Parathyroid adenoma (tissue), 2 donors: ENCODE results near the gene ZC3H4.

ENCODE experiments used
- H2AFZ ChIP-seq: fragments of 300-600 bp; sonication (generic); one replicate; pipeline ENCODE4 v1.7.0; 2017; ENCODE audit warnings: antibody characterized with exemption, mild to moderate bottlenecking
- H3K27ac ChIP-seq: fragments of 300-600 bp; sonication (generic); one replicate; pipeline ENCODE4 v1.7.0; 2017
- H3K27me3 ChIP-seq: fragments of 300-600 bp; sonication (generic); one replicate; pipeline ENCODE4 v1.7.0; 2017; ENCODE audit warnings: low read length; ENCODE audit not compliant: control insufficient read depth, insufficient read depth
- H3K36me3 ChIP-seq: fragments of 300-600 bp; sonication (generic); one replicate; pipeline ENCODE4 v1.7.0; 2017; ENCODE audit warnings: low read length; ENCODE audit not compliant: control insufficient read depth, insufficient read depth
- H3K4me1 ChIP-seq: fragments of 300-600 bp; sonication (generic); one replicate; pipeline ENCODE4 v1.7.0; 2017; ENCODE audit warnings: control low read depth
- H3K4me2 ChIP-seq: fragments of 300-600 bp; sonication (generic); one replicate; pipeline ENCODE4 v1.7.0; 2017; ENCODE audit warnings: low read length
- H3K4me3 ChIP-seq: fragments of 300-600 bp; sonication (generic); one replicate; pipeline ENCODE4 v1.7.0; 2017; ENCODE audit warnings: low read depth, low read length
- H3K79me2 ChIP-seq: fragments of 300-600 bp; sonication (generic); one replicate; pipeline ENCODE4 v1.7.0; 2017; ENCODE audit warnings: control low read depth
- H3K9ac ChIP-seq: fragments of 300-600 bp; sonication (generic); one replicate; pipeline ENCODE4 v1.7.0; 2017; ENCODE audit warnings: mild to moderate bottlenecking
- H3K9me3 ChIP-seq: fragments of 300-600 bp; sonication (generic); one replicate; pipeline ENCODE4 v1.7.0; 2017; ENCODE audit warnings: low read length; ENCODE audit not compliant: control insufficient read depth
- CTCF ChIP-seq: fragments of 300-600 bp; sonication (generic); IDR thresholded peaks from one replicate; pipeline ENCODE4 v1.7.0; 2017; ENCODE audit warnings: antibody characterized with exemption, mild to moderate bottlenecking
- donor health status: primary hyperparathyroidism.

The ZC3H4 gene

DNA sequence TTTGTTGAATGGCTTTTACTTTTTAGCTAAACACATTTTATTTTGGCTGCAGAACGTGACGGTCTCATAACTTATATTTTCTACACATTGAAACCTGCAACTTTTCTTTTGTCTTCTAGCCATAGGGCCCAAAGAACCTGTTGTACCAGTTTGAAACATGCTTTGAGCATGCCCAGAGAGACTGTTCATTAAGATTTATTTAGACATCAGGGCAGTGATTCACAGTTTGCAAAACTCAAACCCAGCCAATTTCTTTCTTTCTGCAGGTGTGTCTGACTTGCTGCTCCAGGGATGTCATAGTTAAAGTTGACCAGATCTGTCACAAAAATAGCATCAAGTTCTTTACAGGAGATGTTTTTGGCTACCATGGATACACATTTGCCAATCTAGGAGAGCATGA is 39.1 kb upstream of the ZC3H4 start:
- H3K4me1 ChIP-seq: peaks cover 8% of the 10 kb centered on the region
- peaks cover 5% of the 10 kb centered on the region for H3K79me2 ChIP-seq
- peak overlapping the region; percentile 60 for H3K4me2 ChIP-seq
- H3K27me3 ChIP-seq: no peaks in the 10 kb centered on the region
- peak overlapping the region; percentile 6 for H3K4me3 ChIP-seq
- no peak for TF ChIP-seq CTCF
- H3K9ac ChIP-seq: no peak overlapping the region
- no peak overlapping the region for H3K27ac ChIP-seq
- H2AFZ ChIP-seq: no peak overlapping the region
- H3K9me3 ChIP-seq: no peaks in the 10 kb centered on the region
- no peaks in the 10 kb centered on the region for H3K36me3 ChIP-seq

- no peak overlapping the region for H3K27ac ChIP-seq
- TF ChIP-seq CTCF: no peak
- H3K36me3 ChIP-seq: no peaks in the 10 kb centered on the region
Observed at GRCh38 chr19:47152205-47152604, 38.6 kb upstream of the ZC3H4 start.

GRCh38 chr19:47151627-47152026 is 38.1 kb upstream of the ZC3H4 start:
- no peak overlapping the region for H3K4me3 ChIP-seq
- H3K27ac ChIP-seq: no peak overlapping the region
- peaks cover 7% of the 10 kb centered on the region for H3K79me2 ChIP-seq
- H3K4me2 ChIP-seq: peak overlapping the region; percentile 60
- no peak overlapping the region for H3K9ac ChIP-seq
- no peaks in the 10 kb centered on the region for H3K9me3 ChIP-seq
- no peak for TF ChIP-seq CTCF
- H2AFZ ChIP-seq: no peak overlapping the region
- no peaks in the 10 kb centered on the region for H3K27me3 ChIP-seq
- H3K36me3 ChIP-seq: no peaks in the 10 kb centered on the region
- peaks cover 8% of the 10 kb centered on the region for H3K4me1 ChIP-seq

More at GRCh38 chr19:47152205-47152604, 38.6 kb upstream of the ZC3H4 start:
- H3K9ac ChIP-seq: no peak overlapping the region
- H3K4me3 ChIP-seq: peak overlapping the region; percentile 6
- H3K9me3 ChIP-seq: no peaks in the 10 kb centered on the region
- peak overlapping the region; percentile 60 for H3K4me2 ChIP-seq
- H3K79me2 ChIP-seq: peaks cover 5% of the 10 kb centered on the region
- H3K27me3 ChIP-seq: no peaks in the 10 kb centered on the region
- peaks cover 8% of the 10 kb centered on the region for H3K4me1 ChIP-seq
- H2AFZ ChIP-seq: no peak overlapping the region

DNA sequence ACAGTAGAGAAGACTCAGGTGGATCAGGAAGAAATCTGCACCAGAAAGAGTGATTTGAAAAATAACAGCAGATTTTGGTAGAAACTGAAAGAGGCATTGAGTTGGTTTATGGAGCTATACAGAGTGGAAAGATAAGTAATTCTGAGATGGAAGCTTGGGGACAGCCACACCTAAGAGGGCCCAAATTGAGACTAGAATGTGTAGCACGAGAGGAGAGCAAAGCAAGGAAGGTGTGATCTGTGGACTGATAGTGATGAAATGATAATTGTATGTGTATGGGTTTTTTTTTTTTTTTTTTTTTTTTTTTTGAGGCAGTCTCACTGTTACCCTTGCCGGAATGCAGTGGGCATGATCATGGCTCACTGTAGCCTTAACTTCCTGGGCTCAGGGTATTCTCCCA is 33.3 kb upstream of the ZC3H4 start:
- no peak overlapping the region for H2AFZ ChIP-seq
- H3K27ac ChIP-seq: no peak overlapping the region
- H3K79me2 ChIP-seq: peaks cover 11% of the 10 kb centered on the region
- no peak overlapping the region for H3K4me2 ChIP-seq
- no peaks in the 10 kb centered on the region for H3K9me3 ChIP-seq
- no peak for TF ChIP-seq CTCF
- no peak overlapping the region for H3K9ac ChIP-seq
- H3K4me1 ChIP-seq: peaks cover 1% of the 10 kb centered on the region
- H3K4me3 ChIP-seq: no peak overlapping the region
- no peaks in the 10 kb centered on the region for H3K36me3 ChIP-seq
- H3K27me3 ChIP-seq: no peaks in the 10 kb centered on the region

GRCh38 chr19:47145639-47146486 is 32.3 kb upstream of the ZC3H4 start:
- H2AFZ ChIP-seq: no peak overlapping the region
- H3K27ac ChIP-seq: no peak overlapping the region
- no peak overlapping the region for H3K4me2 ChIP-seq
- H3K9me3 ChIP-seq: no peaks in the 10 kb centered on the region
- no peak for TF ChIP-seq CTCF
- no peak overlapping the region for H3K4me3 ChIP-seq
- no peaks in the 10 kb centered on the region for H3K27me3 ChIP-seq
- peaks cover 10% of the 10 kb centered on the region for H3K79me2 ChIP-seq
- no peak overlapping the region for H3K9ac ChIP-seq
- no peaks in the 10 kb centered on the region for H3K36me3 ChIP-seq
- H3K4me1 ChIP-seq: peaks cover 3% of the 10 kb centered on the region
